LNCAP (cell line): ENCODE data around the gene SOX5.

Experiments
- TF ChIP-seq, protein P1 (sequence below): fragments of 450-650 bp; IDR thresholded peaks from 2 replicates; pipeline ENCODE4 v1.5.1; 2017; ENCODE audit warnings: mild to moderate bottlenecking

The SOX5 gene

DNA sequence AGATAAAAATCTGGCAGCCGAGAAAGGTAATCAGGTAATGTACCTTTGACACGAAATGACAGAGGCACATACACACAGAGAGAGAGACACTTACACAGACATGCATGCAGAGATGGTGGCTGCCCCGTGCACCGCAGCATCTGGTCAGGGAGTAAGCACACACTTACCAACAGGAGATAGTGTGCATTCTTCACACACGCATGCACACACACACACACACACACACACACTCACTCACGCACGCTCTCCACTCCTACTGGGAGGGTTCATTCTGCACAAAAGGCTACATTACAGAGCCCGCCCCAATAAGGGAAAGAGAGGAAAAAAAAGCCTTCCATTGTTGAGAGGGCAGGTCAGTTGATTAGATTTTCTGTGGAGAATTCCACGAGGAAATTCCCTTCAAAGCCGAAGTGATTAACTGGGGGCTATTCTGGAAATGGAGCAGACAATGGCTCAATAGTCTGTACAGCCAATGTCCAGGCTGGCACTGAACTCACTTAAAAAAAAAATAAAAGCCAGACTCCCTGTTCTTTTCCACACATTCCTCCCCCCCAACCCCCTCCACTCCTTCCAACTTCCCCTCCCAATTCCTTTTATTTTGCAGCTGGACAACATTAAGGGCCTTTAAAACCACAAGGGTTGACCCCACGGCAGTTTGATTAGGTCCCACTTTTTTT, 1.4 kb upstream of the SOX5 start:
- TF ChIP-seq, protein P1, sequence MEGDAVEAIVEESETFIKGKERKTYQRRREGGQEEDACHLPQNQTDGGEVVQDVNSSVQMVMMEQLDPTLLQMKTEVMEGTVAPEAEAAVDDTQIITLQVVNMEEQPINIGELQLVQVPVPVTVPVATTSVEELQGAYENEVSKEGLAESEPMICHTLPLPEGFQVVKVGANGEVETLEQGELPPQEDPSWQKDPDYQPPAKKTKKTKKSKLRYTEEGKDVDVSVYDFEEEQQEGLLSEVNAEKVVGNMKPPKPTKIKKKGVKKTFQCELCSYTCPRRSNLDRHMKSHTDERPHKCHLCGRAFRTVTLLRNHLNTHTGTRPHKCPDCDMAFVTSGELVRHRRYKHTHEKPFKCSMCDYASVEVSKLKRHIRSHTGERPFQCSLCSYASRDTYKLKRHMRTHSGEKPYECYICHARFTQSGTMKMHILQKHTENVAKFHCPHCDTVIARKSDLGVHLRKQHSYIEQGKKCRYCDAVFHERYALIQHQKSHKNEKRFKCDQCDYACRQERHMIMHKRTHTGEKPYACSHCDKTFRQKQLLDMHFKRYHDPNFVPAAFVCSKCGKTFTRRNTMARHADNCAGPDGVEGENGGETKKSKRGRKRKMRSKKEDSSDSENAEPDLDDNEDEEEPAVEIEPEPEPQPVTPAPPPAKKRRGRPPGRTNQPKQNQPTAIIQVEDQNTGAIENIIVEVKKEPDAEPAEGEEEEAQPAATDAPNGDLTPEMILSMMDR: no peak

DNA sequence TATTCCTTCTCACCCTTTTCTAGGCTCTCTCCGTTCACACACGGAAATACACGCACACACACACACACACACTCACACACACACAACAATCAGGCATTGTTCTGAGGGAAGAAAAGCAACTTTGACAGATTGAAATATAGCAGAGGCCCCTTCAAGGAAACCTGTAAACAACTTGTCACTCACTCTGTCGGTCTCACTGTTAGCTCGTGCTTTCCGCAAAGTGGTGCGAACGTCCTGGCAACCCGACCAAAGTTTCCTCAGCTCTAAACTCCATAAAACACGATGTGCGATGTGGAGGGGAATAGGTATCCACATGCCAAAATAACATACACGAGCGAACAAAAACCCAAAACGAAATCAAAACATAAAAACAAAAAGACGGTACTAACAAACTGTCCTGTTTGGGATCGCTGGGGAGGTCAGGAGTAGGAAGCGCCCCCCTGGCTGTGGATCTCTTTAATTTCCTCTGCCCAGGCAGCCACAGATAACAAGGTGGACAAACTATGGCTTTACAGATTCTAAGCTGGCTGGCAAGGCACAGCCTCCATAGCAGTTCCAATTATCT, 822 bp upstream of the SOX5 start:
- TF ChIP-seq, protein P1: no peak

DNA sequence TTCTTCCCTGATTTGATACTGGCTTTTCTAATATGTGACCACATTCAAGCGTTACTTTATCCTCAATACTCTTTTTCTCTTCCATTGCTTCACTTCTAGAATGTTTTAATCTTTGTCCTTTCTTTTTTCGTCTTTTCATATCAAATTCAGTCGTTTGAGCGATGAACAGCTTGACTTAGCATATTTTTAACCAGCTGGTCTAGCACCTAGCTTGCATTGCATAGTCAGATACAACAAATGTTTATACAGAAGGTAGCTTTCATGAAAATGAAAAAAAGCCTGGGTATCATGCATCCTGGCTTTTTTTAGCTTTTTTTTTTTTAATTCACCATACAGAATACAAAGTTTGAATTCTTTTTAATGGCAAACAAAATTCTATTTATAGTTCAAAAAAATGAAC, 1.2 kb downstream of the SOX5 start:
- TF ChIP-seq, protein P1: no peak

DNA sequence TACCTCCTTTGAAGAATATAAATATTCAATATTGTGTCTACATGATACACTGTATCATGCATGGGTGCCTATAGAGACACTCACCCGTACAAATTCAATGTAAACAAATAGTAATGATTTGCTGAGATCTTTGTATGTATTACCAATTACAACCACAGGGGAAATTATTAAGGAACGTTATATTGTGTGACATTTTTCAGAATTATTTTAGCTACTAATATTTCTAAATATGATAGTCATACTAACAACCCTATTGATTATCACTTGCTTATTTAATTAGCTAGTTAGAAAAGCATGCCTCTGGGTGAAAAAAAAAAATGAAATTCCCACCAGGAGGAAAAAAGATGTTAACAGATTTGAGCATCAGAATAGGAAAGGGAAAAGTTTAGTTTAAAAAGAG, 2.1 kb downstream of the SOX5 start:
- TF ChIP-seq, protein P1: no peak

DNA sequence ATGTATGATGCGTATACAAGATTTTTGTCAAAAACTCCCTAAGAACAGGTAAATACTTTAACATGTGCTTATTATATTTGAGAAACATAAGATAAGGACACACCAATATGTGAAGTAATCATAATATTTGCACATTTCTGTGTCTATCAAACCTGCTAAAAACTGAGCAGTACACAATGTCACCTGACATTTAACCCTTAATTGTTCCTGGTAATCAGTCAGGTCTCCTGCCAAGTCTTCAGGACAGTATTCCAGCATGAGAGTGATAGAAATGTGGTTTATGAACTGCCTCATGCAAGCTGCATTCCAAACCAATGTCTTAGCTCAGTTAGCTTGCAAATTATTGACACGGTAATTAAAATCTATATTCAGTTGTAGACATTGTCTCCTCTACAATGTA, 4.2 kb downstream of the SOX5 start:
- TF ChIP-seq, protein P1: no peak

DNA sequence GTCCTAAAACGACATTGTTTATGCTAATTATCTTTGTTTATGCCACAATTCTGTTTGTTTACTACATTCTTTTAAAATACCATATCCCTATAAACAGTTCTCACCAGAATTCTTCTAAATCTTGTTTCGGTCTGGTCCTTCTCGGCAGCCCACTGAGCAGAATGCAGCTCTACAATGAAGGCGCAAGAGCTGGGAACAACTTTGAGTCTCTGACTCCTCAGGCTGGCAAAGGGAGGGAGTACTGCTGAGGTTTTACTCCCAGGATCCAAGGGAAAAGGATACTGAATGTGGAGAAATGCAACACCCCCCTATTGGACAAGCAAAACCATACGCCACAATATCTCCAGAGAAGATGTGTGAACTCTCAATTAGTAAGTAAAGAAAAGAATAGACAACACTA, 5.4 kb downstream of the SOX5 start:
- TF ChIP-seq, protein P1: no peak

DNA sequence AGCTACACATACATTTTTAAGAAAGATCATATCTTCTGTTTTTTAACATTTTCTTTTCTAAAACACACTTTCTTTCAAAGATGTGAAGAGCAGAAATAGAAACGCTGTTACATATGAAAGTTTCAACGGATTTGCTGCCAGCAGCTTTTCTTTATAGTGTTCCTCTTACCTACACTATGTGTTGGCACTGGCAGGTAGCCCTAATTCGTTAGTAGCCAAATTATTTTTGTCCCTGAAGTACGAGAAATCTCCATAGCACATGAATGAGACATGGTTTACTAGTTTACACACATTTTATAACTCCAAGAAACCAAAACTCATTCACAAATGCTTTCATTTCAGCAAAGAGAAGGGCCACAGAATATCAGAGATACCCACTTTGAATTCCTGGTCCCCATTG, 6.6 kb downstream of the SOX5 start:
- TF ChIP-seq, protein P1: no peak
